ENCODE data around the gene TMEM181. TPM values are rescaled to one million over a fixed set of nuclear protein-coding genes. Genes with fewer than 3 reads are reported as not detected.

Gene TMEM181
- total and polyA plus RNA-seq, 2 of the 13 experiments (the other 11 are each of a cell fraction or from before 2014, with no cell fraction given), result 59.1 to 108 TPM

DNA sequence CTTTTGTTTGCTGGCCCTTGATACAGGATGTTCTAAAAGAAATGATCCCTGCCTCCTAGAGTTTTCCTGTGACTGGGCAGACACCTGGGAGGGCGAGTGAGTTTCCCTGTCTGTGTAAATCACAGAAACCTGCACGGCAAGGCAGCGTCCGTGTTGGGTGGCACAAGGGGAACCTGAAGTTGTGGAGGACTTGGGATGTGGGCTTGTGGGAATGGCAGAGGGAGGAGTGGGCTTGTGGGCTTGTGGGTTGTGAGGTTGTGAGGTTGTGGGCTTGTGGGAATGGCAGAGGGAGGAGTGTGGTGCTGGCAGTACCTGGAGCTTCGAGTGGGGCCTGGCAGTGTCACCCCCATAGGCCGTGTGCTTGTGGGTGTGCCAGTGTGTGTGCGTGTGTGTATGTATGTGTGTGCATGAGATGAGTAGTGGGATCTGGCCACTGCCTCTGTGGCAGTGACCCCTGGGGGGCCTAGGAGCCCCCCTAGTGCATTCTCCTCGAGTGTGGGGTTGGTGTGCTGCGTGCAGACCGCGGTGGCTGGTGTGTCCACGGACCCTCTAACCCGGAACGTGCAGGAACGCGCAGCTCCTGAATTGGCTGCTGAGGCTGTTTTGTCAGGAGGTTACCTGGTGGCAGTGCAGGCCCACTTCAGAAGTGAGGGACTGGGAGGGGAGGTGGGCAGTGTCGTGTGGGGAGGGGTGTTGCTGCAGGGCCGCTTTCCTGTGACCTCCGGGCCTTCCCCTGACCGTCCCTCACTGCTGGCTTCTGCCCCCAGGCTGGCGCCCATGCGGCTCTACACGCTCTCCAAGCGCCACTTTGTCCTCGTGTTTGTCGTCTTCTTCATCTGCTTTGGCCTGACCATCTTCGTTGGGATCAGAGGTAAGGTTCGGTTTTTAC lies 13.0 kb downstream of the TMEM181 start (continued):
- TF ChIP-seq, protein P1, sequence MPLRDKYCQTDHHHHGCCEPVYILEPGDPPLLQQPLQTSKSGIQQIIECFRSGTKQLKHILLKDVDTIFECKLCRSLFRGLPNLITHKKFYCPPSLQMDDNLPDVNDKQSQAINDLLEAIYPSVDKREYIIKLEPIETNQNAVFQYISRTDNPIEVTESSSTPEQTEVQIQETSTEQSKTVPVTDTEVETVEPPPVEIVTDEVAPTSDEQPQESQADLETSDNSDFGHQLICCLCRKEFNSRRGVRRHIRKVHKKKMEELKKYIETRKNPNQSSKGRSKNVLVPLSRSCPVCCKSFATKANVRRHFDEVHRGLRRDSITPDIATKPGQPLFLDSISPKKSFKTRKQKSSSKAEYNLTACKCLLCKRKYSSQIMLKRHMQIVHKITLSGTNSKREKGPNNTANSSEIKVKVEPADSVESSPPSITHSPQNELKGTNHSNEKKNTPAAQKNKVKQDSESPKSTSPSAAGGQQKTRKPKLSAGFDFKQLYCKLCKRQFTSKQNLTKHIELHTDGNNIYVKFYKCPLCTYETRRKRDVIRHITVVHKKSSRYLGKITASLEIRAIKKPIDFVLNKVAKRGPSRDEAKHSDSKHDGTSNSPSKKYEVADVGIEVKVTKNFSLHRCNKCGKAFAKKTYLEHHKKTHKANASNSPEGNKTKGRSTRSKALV (CRISPR knock-in tag; IDR thresholded peaks at IDR 0.05), result no peak
- TF ChIP-seq ZNF124 (CRISPR knock-in tag; IDR thresholded peaks at IDR 0.05), result peak; percentile 4; the same call in 1 of the 2 replicates
- TF ChIP-seq GTF3A (CRISPR knock-in tag; conservative IDR thresholded peaks at IDR 0.05), result no peak
- TF ChIP-seq NFATC3 (CRISPR knock-in tag; IDR thresholded peaks at IDR 0.05), result no peak
- peak; percentile 0; the same call in 1 of the 2 replicates for TF ChIP-seq REL (CRISPR knock-in tag; conservative IDR thresholded peaks at IDR 0.05)
- no peak for TF ChIP-seq STAG1 (CRISPR knock-in tag; IDR thresholded peaks at IDR 0.05)
- TF ChIP-seq, protein P2, sequence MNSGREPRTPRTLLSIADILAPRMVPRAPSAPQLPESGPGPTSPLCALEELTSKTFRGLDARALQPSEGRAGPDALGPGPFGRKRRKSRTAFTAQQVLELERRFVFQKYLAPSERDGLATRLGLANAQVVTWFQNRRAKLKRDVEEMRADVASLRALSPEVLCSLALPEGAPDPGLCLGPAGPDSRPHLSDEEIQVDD (CRISPR knock-in tag; IDR thresholded peaks at IDR 0.05; ENCODE audit: borderline replicate concordance), result 0 out of 2 replicates have a peak, but pooled peaks have one; percentile 2
- TF ChIP-seq PCBP1 (IDR thresholded peaks at IDR 0.05; ENCODE audit: borderline replicate concordance, low read depth, low read length), result peak; percentile 66; the same call in 1 of the 2 replicates
- no peak for TF ChIP-seq HNF4G (IDR thresholded peaks at IDR 0.05; ENCODE audit: borderline replicate concordance, low read depth, low read length)
- TF ChIP-seq HNF4G (CRISPR knock-in tag; IDR thresholded peaks at IDR 0.05; ENCODE audit: borderline replicate concordance, low read depth), result no peak
- 0 out of 2 replicates have a peak, but pooled peaks have one; percentile 37 for TF ChIP-seq ELF4 (CRISPR knock-in tag; IDR thresholded peaks at IDR 0.05; ENCODE audit: borderline replicate concordance)
- no peak for TF ChIP-seq ZNF382 (CRISPR knock-in tag; IDR thresholded peaks at IDR 0.05; ENCODE audit: borderline replicate concordance)
- no peak; the same call in 1 of the 2 replicates for TF ChIP-seq SNAI1 (CRISPR knock-in tag; IDR thresholded peaks at IDR 0.05; ENCODE audit: borderline replicate concordance)
- no peak for TF ChIP-seq KLF13 (CRISPR knock-in tag; IDR thresholded peaks at IDR 0.05)
- TF ChIP-seq ZKSCAN8 (CRISPR knock-in tag; IDR thresholded peaks at IDR 0.05; ENCODE audit: borderline replicate concordance), result no peak
- 0 out of 2 replicates have a peak, but pooled peaks have one; percentile 0 for TF ChIP-seq ZNF343 (CRISPR knock-in tag; IDR thresholded peaks at IDR 0.05)
- TF ChIP-seq, protein P3, sequence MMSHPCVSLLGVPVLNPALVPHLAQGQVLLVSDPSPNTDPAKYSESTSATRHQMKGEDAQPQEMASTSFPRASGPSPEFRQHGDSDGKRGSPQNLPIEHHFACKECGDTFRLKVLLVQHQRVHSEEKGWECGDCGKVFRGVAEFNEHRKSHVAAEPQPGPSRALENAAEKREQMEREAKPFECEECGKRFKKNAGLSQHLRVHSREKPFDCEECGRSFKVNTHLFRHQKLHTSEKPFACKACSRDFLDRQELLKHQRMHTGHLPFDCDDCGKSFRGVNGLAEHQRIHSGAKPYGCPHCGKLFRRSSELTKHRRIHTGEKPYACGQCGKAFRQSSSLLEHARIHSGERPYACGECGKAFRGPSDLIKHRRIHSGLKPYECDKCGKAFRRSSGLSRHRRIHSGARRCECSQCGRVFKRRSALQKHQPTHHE (CRISPR knock-in tag; IDR thresholded peaks at IDR 0.05; ENCODE audit: borderline replicate concordance), result no peak
- no peak for TF ChIP-seq ZFYVE20 (CRISPR knock-in tag; IDR thresholded peaks at IDR 0.05; ENCODE audit: borderline replicate concordance, low read depth)
- no peak for TF ChIP-seq IRX3 (CRISPR knock-in tag; IDR thresholded peaks at IDR 0.05; ENCODE audit: borderline replicate concordance, low read depth)
- TF ChIP-seq, protein P4, sequence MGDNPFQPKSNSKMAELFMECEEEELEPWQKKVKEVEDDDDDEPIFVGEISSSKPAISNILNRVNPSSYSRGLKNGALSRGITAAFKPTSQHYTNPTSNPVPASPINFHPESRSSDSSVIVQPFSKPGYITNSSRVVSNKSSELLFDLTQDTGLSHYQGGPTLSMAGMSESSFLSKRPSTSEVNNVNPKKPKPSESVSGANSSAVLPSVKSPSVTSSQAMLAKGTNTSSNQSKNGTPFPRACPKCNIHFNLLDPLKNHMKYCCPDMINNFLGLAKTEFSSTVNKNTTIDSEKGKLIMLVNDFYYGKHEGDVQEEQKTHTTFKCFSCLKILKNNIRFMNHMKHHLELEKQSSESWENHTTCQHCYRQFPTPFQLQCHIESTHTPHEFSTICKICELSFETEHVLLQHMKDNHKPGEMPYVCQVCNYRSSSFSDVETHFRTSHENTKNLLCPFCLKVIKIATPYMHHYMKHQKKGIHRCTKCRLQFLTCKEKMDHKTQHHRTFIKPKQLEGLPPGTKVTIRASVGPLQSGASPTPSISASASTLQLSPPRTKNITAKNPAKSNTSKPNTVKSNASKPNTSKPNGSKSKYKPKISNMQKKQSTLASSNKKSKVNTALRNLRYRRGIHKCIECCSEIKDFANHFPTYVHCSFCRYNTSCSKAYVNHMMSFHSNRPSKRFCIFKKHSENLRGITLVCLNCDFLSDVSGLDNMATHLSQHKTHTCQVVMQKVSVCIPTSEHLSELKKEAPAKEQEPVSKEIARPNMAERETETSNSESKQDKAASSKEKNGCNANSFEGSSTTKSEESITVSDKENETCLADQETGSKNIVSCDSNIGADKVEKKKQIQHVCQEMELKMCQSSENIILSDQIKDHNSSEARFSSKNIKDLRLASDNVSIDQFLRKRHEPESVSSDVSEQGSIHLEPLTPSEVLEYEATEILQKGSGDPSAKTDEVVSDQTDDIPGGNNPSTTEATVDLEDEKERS (CRISPR knock-in tag; IDR thresholded peaks at IDR 0.05), result no peak
- no peak for TF ChIP-seq ZNF768 (CRISPR knock-in tag; IDR thresholded peaks at IDR 0.05)
- no peak for TF ChIP-seq ZNF264 (CRISPR knock-in tag; IDR thresholded peaks at IDR 0.05)

Data from HepG2 (cell line).